Left lung (tissue), 10 donors: Measurements from ENCODE around the gene HECTD1. TPM values are rescaled to one million over a fixed set of nuclear protein-coding genes. Genes with fewer than 3 reads are reported as not detected.
"Not testable (repeated sequence)": the region's sequence is repeated elsewhere in the genome, so short reads cannot be mapped to it uniquely, and the experiment has no call there.

Experiments used
- ATAC-seq: fragments of 200-7000 bp; cut with Tn5 transposase; one replicate; pipeline ENCODE4 v1.9.1; 2020; ENCODE audit warnings: moderate library complexity
- DNase-seq, 4 donors: peaks; one replicate each; pipeline ENCODE4 v3.0.0-alpha.2; 2013 to 2020
- H3K27ac ChIP-seq, 2 donors: fragments of 200-600 bp; sonication (generic) in 1 of 2; one replicate each; pipeline versions ENCODE4 v1.5.0 to v1.8.0; 2020 to 2021
- H3K27me3 ChIP-seq, 2 donors: fragments of 200-600 bp; sonication (generic) in 1 of 2; one replicate each; pipeline versions ENCODE4 v1.5.0 to v1.8.0; 2020 to 2021
- H3K36me3 ChIP-seq, 2 donors: fragments of 200-600 bp; sonication (generic) in 1 of 2; one replicate each; pipeline versions ENCODE4 v1.5.0 to v1.8.0; 2020 to 2021
- H3K4me1 ChIP-seq, 2 donors: fragments of 200-600 bp; one replicate each; pipeline ENCODE4 v1.8.0; 2021
- H3K4me3 ChIP-seq, 2 donors: fragments of 200-600 bp; sonication (generic) in 1 of 2; one replicate each; pipeline versions ENCODE4 v1.5.0 to v1.8.0; 2020 to 2021; ENCODE audit warnings: mild to moderate bottlenecking in 1 of 2
- H3K9me3 ChIP-seq, 2 donors: fragments of 200-600 bp; sonication (generic) in 1 of 2; one replicate each; pipeline versions ENCODE4 v1.5.0 to v1.8.0; 2020 to 2021
- CTCF ChIP-seq, 2 donors: fragments of 200-600 bp; sonication (generic) in 1 of 2; IDR thresholded peaks; one replicate each; pipeline versions ENCODE4 v1.5.0 to v1.8.0; 2021; ENCODE audit warnings: antibody characterized with exemption in 2 of 2
- intact Hi-C, 2 donors: fragments of 100-400 bp; cut with DNase I; formaldehyde crosslinking; loops; one replicate each; pipeline versions ENCODE4 v1.11.2 to v1.14.2; 2022
- polyA plus RNA-seq, 6 donors: library from polyadenylated mRNA; unstranded; fragments of 120-200 nt; gene quantifications; one replicate each; pipeline ENCODE4 v1.2.1, GENCODE V29; 2013; ENCODE audit not compliant: insufficient read length in 6 of 6
- total RNA-seq, 2 donors: library from RNA; stranded (reverse); fragmentation: NEBNext Ultra II Directional; extraction: Animal tissue kit (Norgen Biotek cat#: 25700); gene quantifications; one replicate each; pipeline ENCODE4 v1.2.1, GENCODE V29; 2021
- donor health status: DM: no; HTN: yes; CAD: no.
- donor health status: DM: no; HTN: no; CAD: no.

Gene HECTD1
- total and polyA plus RNA-seq, 8 donors: 160 to 203 (median 192) TPM

GRCh38 chr14:31194661-31195060 lies 12.9 kb downstream of the HECTD1 start:
- DNase-seq (no peak), ATAC-seq (no peak)
- TF ChIP-seq CTCF (IDR thresholded peaks at IDR 0.05): no peak
- Histone ChIP-seq H3K27ac (no peak overlapping the region), H3K4me3 (no peak overlapping the region), H3K27me3 (no peaks in the 10 kb centered on the region), H3K9me3 (no peaks in the 10 kb centered on the region), H3K4me1 (peaks cover 17 to 48% of the 10 kb centered on the region in 2 donors), H3K36me3 (peaks cover 0 to 36% of the 10 kb centered on the region in 2 donors)
- intact Hi-C loops: no loop called here

GRCh38 chr14:31194095-31194494 lies 13.5 kb downstream of the HECTD1 start:
- no peak for TF ChIP-seq CTCF (IDR thresholded peaks at IDR 0.05)
- intact Hi-C loops: no loop called here

GRCh38 chr14:31192544-31192943 lies 15.0 kb downstream of the HECTD1 start:
- H3K27me3 ChIP-seq, H3K4me3 ChIP-seq, intact Hi-C loops, H3K9me3 ChIP-seq, ATAC-seq, DNase-seq, H3K27ac ChIP-seq: not testable (repeated sequence)
- Histone ChIP-seq H3K4me1 (peaks cover 11 to 29% of the 10 kb centered on the region in 2 donors), H3K36me3 (peaks cover 0 to 37% of the 10 kb centered on the region in 2 donors)

More at GRCh38 chr14:31194095-31194494, 13.5 kb downstream of the HECTD1 start:
- H3K4me1 ChIP-seq: peaks cover 17 to 43% of the 10 kb centered on the region in 2 donors
- no peaks in the 10 kb centered on the region for H3K27me3 ChIP-seq
- no peaks in the 10 kb centered on the region for H3K9me3 ChIP-seq
- H3K36me3 ChIP-seq: peaks cover 0 to 39% of the 10 kb centered on the region in 2 donors
- H3K27ac ChIP-seq: no peak overlapping the region
- DNase-seq (no peak), ATAC-seq (no peak)
- no peak overlapping the region for H3K4me3 ChIP-seq

DNA sequence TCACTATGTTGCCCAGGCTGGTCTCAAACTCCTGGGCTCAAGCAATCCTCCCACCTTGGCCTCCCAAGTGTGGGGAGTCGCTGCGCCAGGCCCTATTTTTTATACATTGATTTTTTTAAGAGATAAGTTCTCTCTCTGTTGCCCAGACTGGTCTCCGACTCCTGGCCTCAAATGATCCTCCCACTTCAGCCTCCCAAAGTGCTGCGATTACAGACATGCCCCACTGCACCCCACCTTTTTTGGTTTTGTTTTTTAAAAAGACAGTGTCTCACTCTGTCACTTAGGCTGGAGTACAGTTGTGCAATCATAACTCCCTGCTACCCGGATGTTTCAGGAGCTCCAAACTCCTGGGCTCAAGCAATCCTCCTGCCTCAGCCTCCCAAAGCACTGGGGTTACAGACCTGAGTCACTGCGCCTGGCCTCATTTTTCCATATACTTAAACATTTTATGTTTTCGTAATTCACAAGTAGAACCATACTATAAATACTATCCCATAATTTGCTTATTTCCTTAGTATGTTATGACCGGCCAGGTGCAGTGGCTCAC lies 16.8 kb downstream of the HECTD1 start:
- peaks cover 0 to 31% of the 10 kb centered on the region in 2 donors for H3K36me3 ChIP-seq
- ATAC-seq (no peak), DNase-seq (no peak)
- intact Hi-C loops: no loop called here
- no peak overlapping the region for H3K27ac ChIP-seq
- H3K9me3 ChIP-seq: no peaks in the 10 kb centered on the region
- no peak overlapping the region for H3K4me3 ChIP-seq
- no peaks in the 10 kb centered on the region for H3K27me3 ChIP-seq
- no peak for TF ChIP-seq CTCF (IDR thresholded peaks at IDR 0.05)
- H3K4me1 ChIP-seq: peaks cover 11 to 15% of the 10 kb centered on the region in 2 donors

DNA sequence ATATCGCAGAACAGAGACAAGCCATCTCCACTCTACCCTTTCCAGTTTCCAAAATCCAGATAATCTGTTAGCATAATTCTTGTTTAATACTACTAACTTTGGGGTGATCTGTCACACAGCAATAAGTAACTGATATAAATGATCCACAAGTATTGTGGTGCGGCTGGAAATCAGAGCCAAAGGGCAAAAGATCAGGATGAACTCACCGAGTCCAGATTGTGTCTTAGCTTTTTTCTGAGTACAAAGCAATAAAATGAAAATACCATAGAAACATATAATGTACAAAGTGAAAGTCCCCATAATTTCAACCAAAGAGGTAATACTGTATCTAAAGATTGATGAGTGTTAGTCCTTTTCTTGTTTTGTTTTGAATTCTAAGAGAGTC lies 17.4 kb downstream of the HECTD1 start:
- TF ChIP-seq CTCF (IDR thresholded peaks at IDR 0.05): no peak
- ATAC-seq (no peak), DNase-seq (no peak)
- H3K36me3 ChIP-seq: peaks cover 0 to 34% of the 10 kb centered on the region in 2 donors
- H3K4me3 ChIP-seq: no peak overlapping the region
- no peak overlapping the region for H3K27ac ChIP-seq
- H3K4me1 ChIP-seq: peaks cover 6 to 12% of the 10 kb centered on the region in 2 donors
- no peaks in the 10 kb centered on the region for H3K9me3 ChIP-seq
- intact Hi-C loops: no loop called here
- H3K27me3 ChIP-seq: no peaks in the 10 kb centered on the region
